GM21576 (cell line): Measurements from ENCODE around the gene ABCG1.
"Not testable (repeated sequence)": the region's sequence is repeated elsewhere in the genome, so short reads cannot be mapped to it uniquely, and the experiment has no call there.

Experiments
- ATAC-seq: cut with Tn5 transposase; IDR thresholded peaks from one replicate; pipeline ENCODE4 v1.9.1; 2021; ENCODE audit warnings: mild to moderate bottlenecking, moderate library complexity; ENCODE audit not compliant: unreplicated experiment

Gene ABCG1

DNA sequence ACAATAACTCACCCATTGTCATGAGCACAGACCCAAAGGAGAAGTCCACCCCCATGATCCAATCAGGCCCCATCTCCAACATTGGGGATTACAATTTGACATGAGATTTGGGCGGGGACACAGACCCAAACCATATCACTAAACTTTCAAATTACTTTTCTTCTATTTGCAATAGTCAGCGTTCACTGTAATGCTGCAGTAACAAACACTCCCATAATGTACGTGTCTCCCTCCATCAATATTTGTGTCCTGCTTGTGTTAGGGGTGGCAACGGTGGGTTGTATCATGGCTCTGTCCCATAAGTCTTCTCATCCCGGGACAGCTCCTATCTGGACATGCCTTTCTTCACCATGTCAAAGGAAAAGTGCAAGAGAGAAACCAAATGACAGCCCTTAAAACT lies 70.0 kb downstream of the ABCG1 start:
- no peak for ATAC-seq

GRCh38 chr21:42289926-42290325 lies 71.0 kb downstream of the ABCG1 start:
- no peak for ATAC-seq

- no peak for ATAC-seq
These were observed 71.6 kb downstream of the ABCG1 start for GRCh38 chr21:42290505-42290904.

DNA sequence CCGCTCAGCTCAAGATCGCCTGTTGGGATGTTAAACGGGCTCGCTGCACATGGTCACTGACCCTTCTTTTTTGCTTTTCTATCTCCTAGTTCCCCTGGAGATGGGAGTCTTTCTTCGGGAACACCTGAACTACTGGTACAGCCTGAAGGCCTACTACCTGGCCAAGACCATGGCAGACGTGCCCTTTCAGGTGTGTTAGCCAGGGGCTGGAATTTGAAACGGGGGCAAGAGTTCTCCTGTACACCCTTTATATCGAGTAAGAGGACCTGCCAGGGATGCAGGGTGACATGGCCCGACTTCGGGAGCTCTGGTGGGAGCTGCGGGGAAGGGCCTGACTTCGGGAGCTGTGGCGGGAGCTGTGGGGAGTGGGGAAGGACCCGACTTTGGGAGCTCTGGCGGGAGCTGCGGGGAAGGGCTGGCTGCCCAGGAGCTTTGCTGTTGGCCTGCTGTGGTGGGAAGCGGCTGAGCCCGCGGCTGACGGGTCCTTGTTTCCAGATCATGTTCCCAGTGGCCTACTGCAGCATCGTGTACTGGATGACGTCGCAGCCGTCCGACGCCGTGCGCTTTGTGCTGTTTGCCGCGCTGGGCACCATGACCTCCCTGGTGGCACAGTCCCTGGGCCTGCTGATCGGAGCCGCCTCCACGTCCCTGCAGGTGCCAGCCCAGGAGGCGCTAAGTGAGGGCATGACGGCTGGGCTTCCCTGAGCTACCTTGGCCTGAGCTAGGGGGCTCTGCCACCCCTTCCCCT lies 72.2 kb downstream of the ABCG1 start:
- ATAC-seq, result no peak

DNA sequence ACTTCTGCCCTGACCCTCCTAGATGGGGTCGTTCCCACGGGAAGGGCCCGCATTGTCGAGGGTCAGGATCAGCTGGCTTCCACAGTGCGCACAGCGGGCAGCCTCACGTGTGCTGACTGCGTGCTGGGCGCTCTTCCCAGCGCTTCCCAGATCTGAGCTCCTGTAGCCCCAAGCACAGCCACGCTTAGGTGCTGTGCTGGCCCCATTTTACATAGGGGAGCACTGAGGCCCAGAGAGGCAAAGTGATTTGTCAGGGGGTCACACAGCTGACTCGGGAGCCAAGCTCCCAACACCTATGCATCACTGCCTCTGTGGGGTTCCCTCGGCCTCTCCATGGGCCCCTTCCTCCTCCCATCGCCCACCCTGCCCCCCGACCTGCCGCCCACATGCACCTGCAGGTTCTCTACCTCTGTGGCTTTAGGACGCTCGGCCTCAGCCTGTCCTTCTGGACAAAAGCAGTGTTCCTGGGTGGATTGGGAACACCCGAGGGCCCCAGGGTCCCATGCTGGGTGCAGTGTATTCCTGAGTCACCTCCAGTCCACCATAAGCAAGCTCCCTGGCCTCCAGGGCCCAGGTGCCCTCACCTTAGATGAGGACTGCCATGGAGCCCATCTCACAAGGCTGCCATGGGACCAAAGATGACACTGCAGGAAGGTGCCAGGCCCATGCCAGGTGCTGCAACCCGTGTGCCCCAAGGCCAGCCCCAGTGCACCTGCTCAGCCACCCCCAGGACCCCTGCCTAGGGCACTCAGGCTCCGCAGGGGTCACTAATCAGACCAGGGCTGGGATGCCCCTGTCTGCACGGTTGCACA lies 73.0 kb downstream of the ABCG1 start:
- ATAC-seq, result no peak

- not testable (repeated sequence) for ATAC-seq
These were observed 73.7 kb downstream of the ABCG1 start for GRCh38 chr21:42292563-42293142.

- ATAC-seq, result no peak
These were observed 74.8 kb downstream of the ABCG1 start for GRCh38 chr21:42293649-42294272.

- no peak for ATAC-seq
These were observed 75.4 kb downstream of the ABCG1 start for GRCh38 chr21:42294273-42294880.

- no peak for ATAC-seq
These were observed 76.9 kb downstream of the ABCG1 start for GRCh38 chr21:42295845-42296244.

DNA sequence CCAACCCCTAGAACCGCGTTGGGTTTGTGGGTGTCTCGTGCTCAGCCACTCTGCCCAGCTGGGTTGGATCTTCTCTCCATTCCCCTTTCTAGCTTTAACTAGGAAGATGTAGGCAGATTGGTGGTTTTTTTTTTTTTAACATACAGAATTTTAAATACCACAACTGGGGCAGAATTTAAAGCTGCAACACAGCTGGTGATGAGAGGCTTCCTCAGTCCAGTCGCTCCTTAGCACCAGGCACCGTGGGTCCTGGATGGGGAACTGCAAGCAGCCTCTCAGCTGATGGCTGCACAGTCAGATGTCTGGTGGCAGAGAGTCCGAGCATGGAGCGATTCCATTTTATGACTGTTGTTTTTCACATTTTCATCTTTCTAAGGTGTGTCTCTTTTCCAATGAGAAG lies 77.6 kb downstream of the ABCG1 start:
- no peak for ATAC-seq

DNA sequence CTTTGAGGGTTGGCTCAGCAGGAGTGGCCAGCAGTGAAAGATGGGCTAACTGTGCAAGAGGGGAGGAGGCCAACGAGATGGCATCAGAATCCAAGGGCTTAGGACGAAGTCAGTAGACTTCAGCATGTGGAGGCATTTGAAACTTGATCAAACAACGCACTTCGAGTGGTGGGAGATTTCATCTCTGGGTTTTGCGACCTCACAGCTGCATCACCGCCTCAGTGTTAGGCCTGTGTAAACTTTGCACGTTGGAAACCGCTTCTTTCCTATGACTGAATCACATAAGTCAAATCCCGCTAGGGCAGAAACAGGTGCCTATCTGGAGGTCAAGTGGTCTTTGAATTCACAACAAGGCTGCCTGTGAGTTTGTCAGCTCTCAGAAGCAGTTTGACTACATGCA lies 78.4 kb downstream of the ABCG1 start:
- no peak for ATAC-seq

- no peak for ATAC-seq
These were observed 79.3 kb downstream of the ABCG1 start for GRCh38 chr21:42298237-42298636.

- no peak for ATAC-seq
These were observed 79.7 kb downstream of the ABCG1 start for GRCh38 chr21:42298657-42299056.

GRCh38 chr21:42299324-42300044 lies 80.5 kb downstream of the ABCG1 start:
- no peak for ATAC-seq

GRCh38 chr21:42300045-42300583 lies 81.2 kb downstream of the ABCG1 start:
- no peak for ATAC-seq

GRCh38 chr21:42300956-42301355 lies 82.0 kb downstream of the ABCG1 start:
- no peak for ATAC-seq

DNA sequence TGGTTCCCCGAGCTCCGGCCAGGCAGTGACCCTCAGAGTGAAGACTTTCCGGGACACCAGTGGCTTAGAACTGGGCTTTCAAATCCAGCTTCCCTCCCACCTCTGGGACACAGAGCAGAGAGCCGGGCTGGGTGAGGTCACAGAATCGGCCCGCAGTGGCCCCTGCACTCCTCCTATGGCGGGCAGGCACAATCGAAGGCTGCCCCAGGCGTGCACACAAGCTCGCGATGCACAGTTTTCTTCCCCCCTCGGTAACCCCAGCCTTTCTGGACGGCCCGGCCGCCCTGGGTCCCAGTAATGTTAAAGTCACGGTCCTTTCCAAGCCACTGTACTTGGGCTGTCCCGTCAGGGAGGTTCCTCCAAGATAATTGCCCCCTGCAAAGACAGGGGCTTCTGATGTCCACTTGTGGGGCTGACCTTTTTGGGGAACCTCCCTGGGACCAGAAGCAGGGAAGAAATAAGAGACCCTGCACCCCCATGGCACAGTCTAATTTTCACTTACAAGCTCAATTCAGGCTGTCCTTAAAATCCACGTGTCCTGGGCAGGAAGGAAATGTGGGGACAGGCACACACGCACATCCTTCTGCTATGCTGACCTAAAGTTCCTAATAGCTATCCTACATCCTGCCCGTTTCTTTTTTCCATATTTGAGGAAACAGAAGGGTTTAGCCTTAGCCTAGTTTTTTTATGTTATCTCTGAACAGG lies 82.6 kb downstream of the ABCG1 start:
- no peak for ATAC-seq

DNA sequence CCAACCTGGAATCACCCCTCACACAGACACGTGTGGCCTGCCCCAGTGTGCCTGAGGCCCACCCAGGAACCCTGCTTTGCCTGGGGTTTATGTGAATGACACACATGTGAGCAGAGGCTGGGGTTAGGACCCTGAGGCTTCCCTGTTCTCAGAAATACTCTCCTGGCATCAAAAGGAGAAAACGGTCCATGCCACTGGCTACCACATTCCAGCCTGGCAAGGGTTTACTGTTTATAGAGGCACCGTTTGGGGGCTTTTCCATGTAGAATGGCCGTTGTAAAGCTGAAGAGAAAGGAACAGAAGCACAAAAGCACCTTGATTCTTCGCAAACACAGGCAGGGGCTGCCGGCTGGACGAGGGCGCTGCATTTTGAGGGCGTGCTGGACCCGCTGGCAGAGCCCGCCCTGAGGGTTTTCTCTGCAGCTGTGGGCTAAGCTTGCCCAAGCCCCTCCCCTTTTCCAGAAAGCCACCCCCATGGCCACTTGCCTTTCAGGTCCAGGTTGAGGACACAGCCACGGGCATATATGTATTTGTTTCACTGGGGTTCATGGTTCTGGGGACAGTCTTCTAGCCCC lies 83.2 kb downstream of the ABCG1 start:
- ATAC-seq, result no peak

GRCh38 chr21:42302794-42303193 lies 83.9 kb downstream of the ABCG1 start:
- ATAC-seq, result no peak
